GM21390 (cell line): ENCODE data around the gene TMEM120B.

Experiments used
- ATAC-seq: cut with Tn5 transposase; IDR thresholded peaks from one replicate; pipeline ENCODE4 v1.9.1; 2021; ENCODE audit not compliant: unreplicated experiment

TMEM120B gene

DNA sequence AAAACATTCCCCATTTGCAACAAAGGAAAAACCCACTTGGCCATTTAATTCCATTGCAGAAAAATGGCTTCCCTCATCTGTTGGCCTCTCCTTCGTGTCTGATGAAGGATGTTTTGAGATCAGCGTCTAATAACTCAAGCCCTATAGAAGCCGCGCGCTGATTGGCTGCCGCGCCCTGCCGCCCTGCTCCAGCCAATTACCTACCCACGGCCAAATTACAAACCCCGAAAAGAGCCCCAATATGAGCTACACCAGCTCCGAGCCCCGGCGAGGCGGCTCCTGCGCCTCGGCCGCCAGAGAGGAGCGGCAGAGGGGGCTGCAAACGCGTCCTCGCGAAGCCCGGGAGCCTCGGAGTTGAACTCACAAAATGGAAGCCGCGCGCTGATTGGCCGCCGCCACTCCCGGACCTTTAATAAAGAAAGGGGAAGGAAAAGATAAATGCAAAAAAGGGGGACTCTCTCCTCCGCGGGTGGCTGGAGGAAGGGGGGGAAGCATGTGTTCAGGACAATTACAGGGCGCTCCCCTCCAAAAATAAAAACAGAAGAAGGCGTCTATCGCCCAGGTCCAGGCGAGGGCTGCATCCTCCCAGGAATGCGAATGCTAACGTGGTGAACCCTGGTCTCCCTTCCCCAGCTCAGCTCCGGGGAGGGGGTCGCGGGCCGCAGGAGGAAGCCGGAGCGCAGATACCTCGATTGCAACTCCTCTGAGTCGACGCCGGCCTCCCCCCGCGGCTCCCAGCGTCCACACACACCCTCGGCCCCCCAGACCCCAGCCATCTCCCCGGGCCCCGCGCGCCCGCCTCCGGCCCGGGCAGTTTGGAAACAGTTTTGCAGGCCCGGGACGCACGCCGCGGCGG is 90.5 kb downstream of the TMEM120B start:
- ATAC-seq, result peak; percentile 35

DNA sequence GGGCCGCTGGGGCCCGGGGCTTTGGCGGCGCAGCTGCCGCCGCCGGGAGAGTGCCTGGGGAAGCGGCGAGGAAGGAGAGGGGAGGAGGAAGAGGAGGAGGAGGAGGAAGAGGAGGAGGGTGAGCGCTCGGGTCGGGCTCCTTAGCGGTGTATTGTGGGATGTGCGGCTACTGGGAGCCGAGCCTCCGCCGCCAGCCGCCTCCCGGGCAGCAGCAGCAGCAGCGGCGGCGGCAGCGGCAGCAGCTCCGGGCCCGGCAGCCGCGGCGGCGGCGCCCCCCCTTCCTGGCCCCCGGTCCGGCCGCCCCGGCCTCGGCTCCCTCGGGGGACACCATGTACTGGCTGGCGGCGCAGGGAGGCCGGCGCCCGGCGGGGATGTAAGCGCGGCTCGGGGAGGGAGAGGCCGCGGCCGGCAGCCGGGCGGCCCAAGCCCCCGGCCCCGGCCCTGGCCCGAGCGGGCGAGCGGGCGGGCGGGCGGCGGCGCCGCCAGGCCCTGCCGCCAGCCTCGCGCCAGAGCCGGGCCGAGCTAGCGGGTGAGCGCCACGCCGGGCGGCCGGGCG is 91.4 kb downstream of the TMEM120B start, which contains the start of gene SETD1B:
Gene SETD1B, plus strand, starts transcription at position 149 of the 556 bp plus-strand sequence. CDS start 729 bp downstream, outside the sequence.
- ATAC-seq, result no peak

- ATAC-seq, result no peak
Measured at GRCh38 chr12:121804417-121805111, 92.0 kb downstream of the TMEM120B start.

GRCh38 chr12:121805171-121806008 is 92.8 kb downstream of the TMEM120B start:
- ATAC-seq, result no peak

GRCh38 chr12:121806009-121806545 is 93.5 kb downstream of the TMEM120B start:
- ATAC-seq, result no peak

DNA sequence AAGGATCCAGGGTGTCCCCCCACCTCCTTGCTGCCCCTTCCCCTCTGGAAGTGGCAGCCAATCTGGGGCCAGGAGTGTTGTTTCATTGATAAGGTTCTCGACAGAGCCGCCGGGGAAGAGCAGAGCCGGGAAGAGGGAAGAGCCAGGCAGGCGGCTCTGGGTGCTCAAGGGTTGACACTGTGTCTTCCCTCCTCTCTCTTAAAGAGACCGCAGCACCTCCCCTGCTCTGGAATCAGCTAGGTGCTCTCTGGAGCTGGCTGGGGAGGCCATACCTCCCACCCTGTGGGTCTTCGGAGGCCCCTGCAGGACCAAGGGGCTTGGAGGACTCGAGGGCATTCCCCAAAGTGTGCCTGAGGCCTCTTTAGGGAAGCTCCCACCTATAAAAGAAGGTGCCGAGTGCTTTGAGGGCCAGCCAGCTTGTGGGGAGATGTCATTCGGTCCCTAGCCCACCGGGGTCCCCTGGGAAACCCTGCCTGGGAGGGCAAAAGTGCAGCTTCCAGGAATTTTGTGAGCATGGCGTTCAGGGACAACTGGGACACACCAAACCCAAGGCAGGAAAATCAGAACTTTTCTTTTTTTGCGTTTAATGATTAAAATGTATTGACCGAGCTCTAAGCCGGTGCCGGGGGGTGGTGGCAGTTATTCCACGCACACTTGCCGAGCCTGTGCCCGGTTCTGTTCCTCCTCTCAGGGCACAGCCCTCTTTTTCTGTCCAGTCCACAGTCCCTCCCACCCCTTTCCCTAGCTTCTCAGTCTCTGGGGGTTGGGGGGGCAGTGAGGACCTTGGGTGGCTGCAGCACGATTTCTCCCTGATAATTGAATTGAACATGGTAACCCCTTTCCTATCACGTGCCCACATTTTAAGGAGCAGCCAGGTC is 94.2 kb downstream of the TMEM120B start:
- ATAC-seq, result no peak

GRCh38 chr12:121807642-121808347 is 95.2 kb downstream of the TMEM120B start:
- ATAC-seq, result no peak

DNA sequence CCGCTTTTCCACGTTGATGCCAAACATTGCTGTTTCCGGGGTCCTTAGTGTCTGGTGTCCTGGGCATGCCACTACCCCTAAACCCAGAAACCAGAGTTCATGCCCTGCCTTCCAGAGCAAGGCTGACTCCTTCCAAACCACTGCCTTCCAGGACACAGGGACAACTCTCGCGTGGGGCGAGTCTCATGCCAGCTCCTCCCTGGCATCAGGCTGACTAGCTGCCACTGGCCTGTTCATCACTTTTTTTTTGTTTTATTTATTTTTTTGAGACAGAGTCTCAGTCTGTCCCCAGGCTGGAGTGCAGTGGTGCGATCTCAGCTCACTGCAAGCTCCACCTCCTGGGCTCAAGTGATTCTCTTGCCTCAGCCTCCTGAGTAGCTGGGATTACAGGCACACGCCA is 96.1 kb downstream of the TMEM120B start:
- ATAC-seq, result no peak

DNA sequence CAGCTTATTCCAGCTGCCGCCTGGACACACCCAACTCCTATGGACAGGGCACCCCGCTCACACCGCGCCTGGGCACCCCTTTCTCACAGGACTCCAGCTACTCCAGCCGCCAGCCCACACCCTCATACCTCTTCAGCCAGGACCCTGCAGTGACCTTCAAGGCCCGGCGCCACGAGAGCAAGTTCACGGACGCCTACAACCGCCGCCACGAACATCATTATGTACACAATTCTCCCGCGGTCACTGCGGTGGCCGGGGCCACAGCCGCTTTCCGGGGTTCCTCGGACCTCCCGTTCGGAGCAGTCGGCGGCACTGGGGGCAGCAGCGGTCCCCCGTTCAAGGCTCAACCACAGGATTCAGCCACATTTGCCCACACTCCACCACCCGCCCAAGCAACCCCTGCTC is 97.2 kb downstream of the TMEM120B start:
- no peak for ATAC-seq

- no peak for ATAC-seq
Measured at GRCh38 chr12:121810234-121810817, 97.8 kb downstream of the TMEM120B start.

DNA sequence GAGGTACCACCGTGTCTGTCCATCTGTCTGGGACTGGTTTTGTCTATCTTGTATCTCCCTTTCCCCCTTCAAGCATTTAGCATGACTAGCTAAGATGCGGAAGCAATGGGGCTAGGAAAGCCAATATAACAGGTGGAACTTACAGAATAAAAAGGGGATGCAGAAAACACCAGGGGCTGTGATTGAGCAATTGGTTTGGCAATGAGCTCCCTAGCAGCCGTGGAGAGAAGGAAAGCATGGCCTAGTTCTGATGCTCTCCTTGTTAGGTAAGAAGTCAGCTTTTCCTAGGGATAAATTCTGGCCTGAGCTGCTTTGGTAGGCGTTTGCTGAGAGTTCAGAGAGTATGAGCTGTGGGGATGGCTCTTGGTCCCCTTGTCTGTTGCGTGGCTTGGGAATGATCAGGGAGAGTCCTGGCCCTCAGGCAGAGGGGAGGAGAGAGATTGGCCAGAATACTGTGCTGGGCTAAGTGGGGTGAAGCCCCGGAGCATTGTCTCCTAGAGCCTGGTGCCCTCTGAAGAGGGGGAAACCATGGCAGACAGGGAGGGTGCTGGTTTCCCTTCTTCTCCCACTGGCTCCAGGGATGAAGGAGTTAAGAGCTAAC is 98.4 kb downstream of the TMEM120B start:
- ATAC-seq, result no peak

- peak; percentile 79 for ATAC-seq
Measured at GRCh38 chr12:121811434-121812319, 99.1 kb downstream of the TMEM120B start.

- ATAC-seq, result no peak
Measured at GRCh38 chr12:121812320-121812871, 99.8 kb downstream of the TMEM120B start.

GRCh38 chr12:121812921-121813896 is 100.7 kb downstream of the TMEM120B start:
- ATAC-seq, result no peak

DNA sequence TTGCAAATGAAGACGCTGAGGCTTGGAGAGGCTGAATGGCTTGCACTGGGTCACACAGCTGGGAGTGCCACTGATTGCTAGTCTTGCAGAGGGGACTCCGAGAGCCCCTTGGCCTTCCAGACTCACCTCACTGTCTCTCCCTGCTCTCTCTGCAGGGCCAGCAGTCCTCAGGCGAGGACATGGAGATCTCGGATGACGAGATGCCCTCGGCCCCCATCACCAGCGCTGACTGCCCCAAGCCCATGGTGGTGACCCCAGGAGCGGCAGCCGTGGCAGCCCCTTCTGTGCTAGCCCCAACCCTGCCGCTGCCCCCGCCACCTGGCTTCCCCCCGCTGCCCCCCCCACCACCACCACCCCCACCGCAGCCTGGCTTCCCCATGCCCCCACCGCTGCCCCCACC is 101.4 kb downstream of the TMEM120B start:
- ATAC-seq, result no peak
